Measurements from ENCODE around the gene SYCP2L.

GRCh38 chr6:10957414-10957886 lies 70.6 kb downstream of the SYCP2L start:
- no peak for TF ChIP-seq CTCF (IDR thresholded peaks at IDR 0.05; ENCODE audit: low read depth, low read length, poor library complexity, severe bottlenecking)
- no peak for TF ChIP-seq EZH2phosphoT487 (IDR thresholded peaks at IDR 0.05; ENCODE audit: borderline replicate concordance, low read length)
